ENCODE measurements around the gene INTS1. TPM values are rescaled to one million over a fixed set of nuclear protein-coding genes. Genes with fewer than 3 reads are reported as not detected.

INTS1 gene
- total and polyA plus RNA-seq, 2 experiments from 2014 or later, result 35.1 to 111 TPM

DNA sequence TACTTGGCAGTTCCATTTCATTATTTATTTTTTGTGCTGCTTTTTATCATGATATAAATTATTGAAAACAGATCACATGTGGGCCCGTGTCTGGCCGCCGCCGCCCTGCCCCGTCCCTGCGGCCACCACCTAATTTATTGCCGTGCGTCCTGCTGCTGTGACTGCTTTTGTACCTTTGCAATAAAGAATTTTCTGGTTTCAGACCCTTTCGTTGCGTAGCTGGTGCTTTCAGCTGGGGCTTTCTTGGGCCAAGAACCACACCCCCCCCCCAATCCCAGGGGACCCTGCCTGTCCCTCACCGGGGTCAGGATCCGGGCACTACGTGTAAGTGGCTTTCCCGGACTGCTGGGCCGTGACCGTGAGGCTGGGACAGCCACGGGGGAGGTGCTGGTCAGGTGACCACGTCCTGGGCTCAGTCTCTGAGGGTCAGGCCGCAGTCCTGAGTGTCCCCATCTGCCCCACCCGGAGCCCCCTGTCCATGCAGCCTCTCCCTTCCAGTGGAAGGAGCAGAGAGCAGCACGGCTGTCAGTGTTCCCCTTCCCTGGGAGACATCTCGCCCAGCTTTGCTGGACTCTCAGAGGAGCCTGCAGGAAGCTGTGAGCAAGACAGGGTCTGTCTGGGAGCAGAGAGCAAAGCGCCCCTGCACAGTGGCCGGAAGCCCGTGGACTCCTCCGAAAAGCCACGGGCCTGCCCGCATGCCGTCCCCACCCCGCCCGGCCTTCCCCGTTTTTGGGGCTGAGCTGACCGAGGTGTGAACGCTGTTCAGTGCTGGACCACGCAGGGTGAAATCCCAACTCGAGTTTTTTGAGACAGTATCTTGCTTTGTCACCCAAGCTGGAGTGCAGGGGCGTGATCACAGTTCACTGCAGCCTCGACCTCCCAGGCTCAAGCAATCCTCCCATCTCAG, 38.9 kb upstream of the INTS1 start:
- Mint-ChIP-seq H3K4me1 (no peaks in the 10 kb centered on the region; the same call in 2 of the 3 replicates), H3K4me3 (no peak overlapping the region), H3K36me3 (ENCODE audit: low read depth) (no peaks in the 10 kb centered on the region), H3K27ac (no peak overlapping the region), H3K9me3 (no peaks in the 10 kb centered on the region), H3K27me3 (ENCODE audit: insufficient read depth, low read depth, poor library complexity) (peaks cover 3% of the 10 kb centered on the region)
- Histone ChIP-seq H4K20me1 (replicated peaks; ENCODE audit: insufficient read depth) (no peaks in the 10 kb centered on the region), H3F3A (replicated peaks; ENCODE audit: low read depth) (no peaks in the 10 kb centered on the region), H3K27me3 (ENCODE audit: insufficient read depth) (no peaks in the 10 kb centered on the region), H3K4me2 (no peak overlapping the region), H3K36me3 (ENCODE audit: insufficient read depth) (no peaks in the 10 kb centered on the region), H2AFZ (no peak overlapping the region), H3K4me3 (no peak overlapping the region), H3K4me1 (ENCODE audit: insufficient read depth) (no peaks in the 10 kb centered on the region), H3K79me2 (replicated peaks; ENCODE audit: insufficient read depth) (no peaks in the 10 kb centered on the region; the same call in 1 of the 2 replicates), H3K27ac (ENCODE audit: low read depth) (no peak overlapping the region), H3K9me2 (ENCODE audit: insufficient read depth) (no peaks in the 10 kb centered on the region)
- DNase-seq (ENCODE audit: low spot score) (peak; percentile 3), ATAC-seq (no peak)
- no peak for TF ChIP-seq EZH2phosphoT487 (IDR thresholded peaks at IDR 0.05; ENCODE audit: unreplicated experiment)
- TF ChIP-seq ZNF331 (CRISPR knock-in tag; IDR thresholded peaks at IDR 0.05; ENCODE audit: low read depth), result no peak
- TF ChIP-seq, protein P1, sequence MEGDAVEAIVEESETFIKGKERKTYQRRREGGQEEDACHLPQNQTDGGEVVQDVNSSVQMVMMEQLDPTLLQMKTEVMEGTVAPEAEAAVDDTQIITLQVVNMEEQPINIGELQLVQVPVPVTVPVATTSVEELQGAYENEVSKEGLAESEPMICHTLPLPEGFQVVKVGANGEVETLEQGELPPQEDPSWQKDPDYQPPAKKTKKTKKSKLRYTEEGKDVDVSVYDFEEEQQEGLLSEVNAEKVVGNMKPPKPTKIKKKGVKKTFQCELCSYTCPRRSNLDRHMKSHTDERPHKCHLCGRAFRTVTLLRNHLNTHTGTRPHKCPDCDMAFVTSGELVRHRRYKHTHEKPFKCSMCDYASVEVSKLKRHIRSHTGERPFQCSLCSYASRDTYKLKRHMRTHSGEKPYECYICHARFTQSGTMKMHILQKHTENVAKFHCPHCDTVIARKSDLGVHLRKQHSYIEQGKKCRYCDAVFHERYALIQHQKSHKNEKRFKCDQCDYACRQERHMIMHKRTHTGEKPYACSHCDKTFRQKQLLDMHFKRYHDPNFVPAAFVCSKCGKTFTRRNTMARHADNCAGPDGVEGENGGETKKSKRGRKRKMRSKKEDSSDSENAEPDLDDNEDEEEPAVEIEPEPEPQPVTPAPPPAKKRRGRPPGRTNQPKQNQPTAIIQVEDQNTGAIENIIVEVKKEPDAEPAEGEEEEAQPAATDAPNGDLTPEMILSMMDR (conservative IDR thresholded peaks at IDR 0.05; ENCODE audit: low read depth in 2 of 2), result no peak
- no peak for TF ChIP-seq STAT1 (IDR thresholded peaks at IDR 0.05; ENCODE audit: unreplicated experiment)
- no peak for TF ChIP-seq ZNF114 (CRISPR knock-in tag; IDR thresholded peaks at IDR 0.05)
- TF ChIP-seq, protein P2, sequence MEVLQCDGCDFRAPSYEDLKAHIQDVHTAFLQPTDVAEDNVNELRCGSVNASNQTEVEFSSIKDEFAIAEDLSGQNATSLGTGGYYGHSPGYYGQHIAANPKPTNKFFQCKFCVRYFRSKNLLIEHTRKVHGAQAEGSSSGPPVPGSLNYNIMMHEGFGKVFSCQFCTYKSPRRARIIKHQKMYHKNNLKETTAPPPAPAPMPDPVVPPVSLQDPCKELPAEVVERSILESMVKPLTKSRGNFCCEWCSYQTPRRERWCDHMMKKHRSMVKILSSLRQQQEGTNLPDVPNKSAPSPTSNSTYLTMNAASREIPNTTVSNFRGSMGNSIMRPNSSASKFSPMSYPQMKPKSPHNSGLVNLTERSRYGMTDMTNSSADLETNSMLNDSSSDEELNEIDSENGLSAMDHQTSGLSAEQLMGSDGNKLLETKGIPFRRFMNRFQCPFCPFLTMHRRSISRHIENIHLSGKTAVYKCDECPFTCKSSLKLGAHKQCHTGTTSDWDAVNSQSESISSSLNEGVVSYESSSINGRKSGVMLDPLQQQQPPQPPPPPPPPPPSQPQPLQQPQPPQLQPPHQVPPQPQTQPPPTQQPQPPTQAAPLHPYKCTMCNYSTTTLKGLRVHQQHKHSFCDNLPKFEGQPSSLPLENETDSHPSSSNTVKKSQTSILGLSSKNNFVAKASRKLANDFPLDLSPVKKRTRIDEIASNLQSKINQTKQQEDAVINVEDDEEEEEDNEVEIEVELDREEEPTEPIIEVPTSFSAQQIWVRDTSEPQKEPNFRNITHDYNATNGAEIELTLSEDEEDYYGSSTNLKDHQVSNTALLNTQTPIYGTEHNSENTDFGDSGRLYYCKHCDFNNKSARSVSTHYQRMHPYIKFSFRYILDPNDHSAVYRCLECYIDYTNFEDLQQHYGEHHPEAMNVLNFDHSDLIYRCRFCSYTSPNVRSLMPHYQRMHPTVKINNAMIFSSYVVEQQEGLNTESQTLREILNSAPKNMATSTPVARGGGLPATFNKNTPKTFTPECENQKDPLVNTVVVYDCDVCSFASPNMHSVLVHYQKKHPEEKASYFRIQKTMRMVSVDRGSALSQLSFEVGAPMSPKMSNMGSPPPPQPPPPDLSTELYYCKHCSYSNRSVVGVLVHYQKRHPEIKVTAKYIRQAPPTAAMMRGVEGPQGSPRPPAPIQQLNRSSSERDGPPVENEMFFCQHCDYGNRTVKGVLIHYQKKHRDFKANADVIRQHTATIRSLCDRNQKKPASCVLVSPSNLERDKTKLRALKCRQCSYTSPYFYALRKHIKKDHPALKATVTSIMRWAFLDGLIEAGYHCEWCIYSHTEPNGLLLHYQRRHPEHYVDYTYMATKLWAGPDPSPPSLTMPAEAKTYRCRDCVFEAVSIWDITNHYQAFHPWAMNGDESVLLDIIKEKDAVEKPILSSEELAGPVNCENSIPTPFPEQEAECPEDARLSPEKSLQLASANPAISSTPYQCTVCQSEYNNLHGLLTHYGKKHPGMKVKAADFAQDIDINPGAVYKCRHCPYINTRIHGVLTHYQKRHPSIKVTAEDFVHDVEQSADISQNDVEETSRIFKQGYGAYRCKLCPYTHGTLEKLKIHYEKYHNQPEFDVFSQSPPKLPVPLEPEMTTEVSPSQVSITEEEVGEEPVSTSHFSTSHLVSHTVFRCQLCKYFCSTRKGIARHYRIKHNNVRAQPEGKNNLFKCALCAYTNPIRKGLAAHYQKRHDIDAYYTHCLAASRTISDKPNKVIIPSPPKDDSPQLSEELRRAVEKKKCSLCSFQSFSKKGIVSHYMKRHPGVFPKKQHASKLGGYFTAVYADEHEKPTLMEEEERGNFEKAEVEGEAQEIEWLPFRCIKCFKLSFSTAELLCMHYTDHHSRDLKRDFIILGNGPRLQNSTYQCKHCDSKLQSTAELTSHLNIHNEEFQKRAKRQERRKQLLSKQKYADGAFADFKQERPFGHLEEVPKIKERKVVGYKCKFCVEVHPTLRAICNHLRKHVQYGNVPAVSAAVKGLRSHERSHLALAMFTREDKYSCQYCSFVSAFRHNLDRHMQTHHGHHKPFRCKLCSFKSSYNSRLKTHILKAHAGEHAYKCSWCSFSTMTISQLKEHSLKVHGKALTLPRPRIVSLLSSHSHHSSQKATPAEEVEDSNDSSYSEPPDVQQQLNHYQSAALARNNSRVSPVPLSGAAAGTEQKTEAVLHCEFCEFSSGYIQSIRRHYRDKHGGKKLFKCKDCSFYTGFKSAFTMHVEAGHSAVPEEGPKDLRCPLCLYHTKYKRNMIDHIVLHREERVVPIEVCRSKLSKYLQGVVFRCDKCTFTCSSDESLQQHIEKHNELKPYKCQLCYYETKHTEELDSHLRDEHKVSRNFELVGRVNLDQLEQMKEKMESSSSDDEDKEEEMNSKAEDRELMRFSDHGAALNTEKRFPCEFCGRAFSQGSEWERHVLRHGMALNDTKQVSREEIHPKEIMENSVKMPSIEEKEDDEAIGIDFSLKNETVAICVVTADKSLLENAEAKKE (CRISPR knock-in tag; IDR thresholded peaks at IDR 0.05), result no peak
- TF ChIP-seq, protein P3, sequence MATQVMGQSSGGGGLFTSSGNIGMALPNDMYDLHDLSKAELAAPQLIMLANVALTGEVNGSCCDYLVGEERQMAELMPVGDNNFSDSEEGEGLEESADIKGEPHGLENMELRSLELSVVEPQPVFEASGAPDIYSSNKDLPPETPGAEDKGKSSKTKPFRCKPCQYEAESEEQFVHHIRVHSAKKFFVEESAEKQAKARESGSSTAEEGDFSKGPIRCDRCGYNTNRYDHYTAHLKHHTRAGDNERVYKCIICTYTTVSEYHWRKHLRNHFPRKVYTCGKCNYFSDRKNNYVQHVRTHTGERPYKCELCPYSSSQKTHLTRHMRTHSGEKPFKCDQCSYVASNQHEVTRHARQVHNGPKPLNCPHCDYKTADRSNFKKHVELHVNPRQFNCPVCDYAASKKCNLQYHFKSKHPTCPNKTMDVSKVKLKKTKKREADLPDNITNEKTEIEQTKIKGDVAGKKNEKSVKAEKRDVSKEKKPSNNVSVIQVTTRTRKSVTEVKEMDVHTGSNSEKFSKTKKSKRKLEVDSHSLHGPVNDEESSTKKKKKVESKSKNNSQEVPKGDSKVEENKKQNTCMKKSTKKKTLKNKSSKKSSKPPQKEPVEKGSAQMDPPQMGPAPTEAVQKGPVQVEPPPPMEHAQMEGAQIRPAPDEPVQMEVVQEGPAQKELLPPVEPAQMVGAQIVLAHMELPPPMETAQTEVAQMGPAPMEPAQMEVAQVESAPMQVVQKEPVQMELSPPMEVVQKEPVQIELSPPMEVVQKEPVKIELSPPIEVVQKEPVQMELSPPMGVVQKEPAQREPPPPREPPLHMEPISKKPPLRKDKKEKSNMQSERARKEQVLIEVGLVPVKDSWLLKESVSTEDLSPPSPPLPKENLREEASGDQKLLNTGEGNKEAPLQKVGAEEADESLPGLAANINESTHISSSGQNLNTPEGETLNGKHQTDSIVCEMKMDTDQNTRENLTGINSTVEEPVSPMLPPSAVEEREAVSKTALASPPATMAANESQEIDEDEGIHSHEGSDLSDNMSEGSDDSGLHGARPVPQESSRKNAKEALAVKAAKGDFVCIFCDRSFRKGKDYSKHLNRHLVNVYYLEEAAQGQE (IDR thresholded peaks at IDR 0.05; ENCODE audit: unreplicated experiment), result no peak
- no peak for TF ChIP-seq EZH2 (IDR thresholded peaks at IDR 0.05; ENCODE audit: low read depth, unreplicated experiment)
- no peak for TF ChIP-seq CREB1 (CRISPR knock-in tag; IDR thresholded peaks at IDR 0.05; ENCODE audit: low read depth)
- no peak for TF ChIP-seq POLR2AphosphoS5 (IDR thresholded peaks at IDR 0.05; ENCODE audit: low read depth)
- TF ChIP-seq JUNB (IDR thresholded peaks at IDR 0.05; ENCODE audit: unreplicated experiment), result no peak
- TF ChIP-seq, protein P4, sequence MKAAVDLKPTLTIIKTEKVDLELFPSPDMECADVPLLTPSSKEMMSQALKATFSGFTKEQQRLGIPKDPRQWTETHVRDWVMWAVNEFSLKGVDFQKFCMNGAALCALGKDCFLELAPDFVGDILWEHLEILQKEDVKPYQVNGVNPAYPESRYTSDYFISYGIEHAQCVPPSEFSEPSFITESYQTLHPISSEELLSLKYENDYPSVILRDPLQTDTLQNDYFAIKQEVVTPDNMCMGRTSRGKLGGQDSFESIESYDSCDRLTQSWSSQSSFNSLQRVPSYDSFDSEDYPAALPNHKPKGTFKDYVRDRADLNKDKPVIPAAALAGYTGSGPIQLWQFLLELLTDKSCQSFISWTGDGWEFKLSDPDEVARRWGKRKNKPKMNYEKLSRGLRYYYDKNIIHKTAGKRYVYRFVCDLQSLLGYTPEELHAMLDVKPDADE (IDR thresholded peaks at IDR 0.05), result no peak
- TF ChIP-seq NANOG (IDR thresholded peaks at IDR 0.05; ENCODE audit: borderline replicate concordance), result no peak

Measured in GM23338 (cell line).